Measurements from ENCODE around the gene CD3G.

Gene CD3G

DNA sequence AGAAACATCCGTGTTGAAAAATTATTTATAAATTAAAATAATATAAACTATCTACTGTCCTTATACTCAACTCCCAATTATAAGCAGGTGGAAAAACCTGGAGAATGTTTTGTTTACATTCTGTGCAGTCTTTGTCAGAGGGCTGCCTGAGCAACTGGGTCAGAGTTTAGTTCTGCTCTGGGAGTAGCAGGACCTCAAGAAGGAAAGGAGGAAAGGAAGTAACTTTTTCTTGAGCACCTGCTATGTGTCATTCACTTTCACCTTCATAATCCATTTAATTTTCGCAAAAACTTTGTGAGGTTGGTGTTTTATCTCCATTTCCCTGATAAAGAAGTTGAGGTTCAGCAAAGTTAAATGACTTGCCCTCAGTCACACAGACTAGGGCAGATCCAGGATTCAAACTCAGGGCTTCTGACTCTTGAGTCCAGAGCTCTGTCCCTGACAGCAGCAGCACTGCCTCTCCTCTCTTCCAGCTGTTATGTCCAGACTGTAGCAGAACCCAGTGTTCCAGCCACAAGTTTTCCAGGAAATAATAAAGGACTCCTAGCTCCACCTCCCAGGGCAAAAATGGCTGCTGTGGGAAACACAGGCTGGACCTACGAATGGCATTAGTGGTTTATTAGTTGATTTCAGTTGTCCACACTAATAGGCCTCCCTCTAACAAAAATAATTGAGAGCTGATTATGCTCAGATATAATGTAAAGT, 33.2 kb upstream of the CD3G start:
- Histone ChIP-seq H3K79me2 (ENCODE audit: insufficient read depth, low read length) (peaks cover 83% of the 10 kb centered on the region), H3K9me3 (ENCODE audit: insufficient read depth, low read length, severe bottlenecking) (no peaks in the 10 kb centered on the region), H3K27me3 (ENCODE audit: insufficient read depth, low read length, poor library complexity) (no peaks in the 10 kb centered on the region), H3K36me3 (ENCODE audit: insufficient read depth, low read length) (peaks cover 88% of the 10 kb centered on the region), H3K4me3 (ENCODE audit: low read depth in 1 of 2, low read length in 2 of 2) (no peak overlapping the region), H3K9ac (ENCODE audit: low read depth, low read length) (peak overlapping the region; percentile 22; the same call in 1 of the 2 replicates), H2AFZ (ENCODE audit: low read depth, low read length) (no peak overlapping the region), H3K27ac (ENCODE audit: low read length) (peak overlapping the region; percentile 62), H4K20me1 (ENCODE audit: insufficient read depth, low read length) (no peaks in the 10 kb centered on the region), H3K4me1 (ENCODE audit: insufficient read depth, low read length) (peaks cover 96% of the 10 kb centered on the region), H3K4me2 (ENCODE audit: insufficient read depth, low read length) (peak overlapping the region; percentile 23; the same call in 1 of the 2 replicates)
- TF ChIP-seq, protein P1, sequence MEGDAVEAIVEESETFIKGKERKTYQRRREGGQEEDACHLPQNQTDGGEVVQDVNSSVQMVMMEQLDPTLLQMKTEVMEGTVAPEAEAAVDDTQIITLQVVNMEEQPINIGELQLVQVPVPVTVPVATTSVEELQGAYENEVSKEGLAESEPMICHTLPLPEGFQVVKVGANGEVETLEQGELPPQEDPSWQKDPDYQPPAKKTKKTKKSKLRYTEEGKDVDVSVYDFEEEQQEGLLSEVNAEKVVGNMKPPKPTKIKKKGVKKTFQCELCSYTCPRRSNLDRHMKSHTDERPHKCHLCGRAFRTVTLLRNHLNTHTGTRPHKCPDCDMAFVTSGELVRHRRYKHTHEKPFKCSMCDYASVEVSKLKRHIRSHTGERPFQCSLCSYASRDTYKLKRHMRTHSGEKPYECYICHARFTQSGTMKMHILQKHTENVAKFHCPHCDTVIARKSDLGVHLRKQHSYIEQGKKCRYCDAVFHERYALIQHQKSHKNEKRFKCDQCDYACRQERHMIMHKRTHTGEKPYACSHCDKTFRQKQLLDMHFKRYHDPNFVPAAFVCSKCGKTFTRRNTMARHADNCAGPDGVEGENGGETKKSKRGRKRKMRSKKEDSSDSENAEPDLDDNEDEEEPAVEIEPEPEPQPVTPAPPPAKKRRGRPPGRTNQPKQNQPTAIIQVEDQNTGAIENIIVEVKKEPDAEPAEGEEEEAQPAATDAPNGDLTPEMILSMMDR (IDR thresholded peaks at IDR 0.05; ENCODE audit: borderline replicate concordance, extremely low read depth, low read length, poor library complexity, severe bottlenecking): no peak
- no peak for TF ChIP-seq EZH2 (IDR thresholded peaks at IDR 0.05; ENCODE audit: borderline replicate concordance, low read depth, low read length, severe bottlenecking)
- DNase-seq: no peak
- no peak for ATAC-seq (ENCODE audit: insufficient read depth, low read depth)

DNA sequence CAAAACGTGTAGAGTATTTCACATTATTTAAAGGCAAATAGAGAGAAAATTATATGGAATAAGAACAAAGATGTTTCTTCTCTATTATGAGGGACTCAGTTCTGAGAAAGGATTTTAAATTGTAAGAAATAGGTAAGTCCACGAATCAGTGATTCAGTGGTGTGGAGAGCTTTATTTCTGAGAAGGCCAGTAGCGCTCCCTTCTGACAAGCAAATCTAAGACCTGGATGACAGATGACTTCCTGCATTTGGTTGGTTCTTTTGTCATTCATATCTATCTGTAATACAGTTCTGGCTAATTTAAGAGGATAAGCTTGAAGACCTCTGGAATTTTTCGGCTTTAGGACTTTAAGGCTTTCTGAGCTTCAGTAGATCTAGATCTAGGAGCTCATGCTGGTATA, 32.6 kb upstream of the CD3G start:
- Histone ChIP-seq H2AFZ (ENCODE audit: low read depth, low read length) (no peak overlapping the region), H3K79me2 (ENCODE audit: insufficient read depth, low read length) (peaks cover 77% of the 10 kb centered on the region), H4K20me1 (ENCODE audit: insufficient read depth, low read length) (no peaks in the 10 kb centered on the region), H3K9ac (ENCODE audit: low read depth, low read length) (peak overlapping the region; percentile 22; the same call in 1 of the 2 replicates), H3K27ac (ENCODE audit: low read length) (peak overlapping the region; percentile 57), H3K4me1 (ENCODE audit: insufficient read depth, low read length) (peaks cover 96% of the 10 kb centered on the region), H3K4me2 (ENCODE audit: insufficient read depth, low read length) (no peak overlapping the region), H3K27me3 (ENCODE audit: insufficient read depth, low read length, poor library complexity) (no peaks in the 10 kb centered on the region), H3K9me3 (ENCODE audit: insufficient read depth, low read length, severe bottlenecking) (no peaks in the 10 kb centered on the region), H3K36me3 (ENCODE audit: insufficient read depth, low read length) (peaks cover 84% of the 10 kb centered on the region), H3K4me3 (ENCODE audit: low read depth in 1 of 2, low read length in 2 of 2) (no peak overlapping the region)
- DNase-seq: no peak
- ATAC-seq (ENCODE audit: insufficient read depth, low read depth): no peak
- no peak for TF ChIP-seq EZH2 (IDR thresholded peaks at IDR 0.05; ENCODE audit: borderline replicate concordance, low read depth, low read length, severe bottlenecking)
- TF ChIP-seq, protein P1 (IDR thresholded peaks at IDR 0.05; ENCODE audit: borderline replicate concordance, extremely low read depth, low read length, poor library complexity, severe bottlenecking): peak; percentile 24

DNA sequence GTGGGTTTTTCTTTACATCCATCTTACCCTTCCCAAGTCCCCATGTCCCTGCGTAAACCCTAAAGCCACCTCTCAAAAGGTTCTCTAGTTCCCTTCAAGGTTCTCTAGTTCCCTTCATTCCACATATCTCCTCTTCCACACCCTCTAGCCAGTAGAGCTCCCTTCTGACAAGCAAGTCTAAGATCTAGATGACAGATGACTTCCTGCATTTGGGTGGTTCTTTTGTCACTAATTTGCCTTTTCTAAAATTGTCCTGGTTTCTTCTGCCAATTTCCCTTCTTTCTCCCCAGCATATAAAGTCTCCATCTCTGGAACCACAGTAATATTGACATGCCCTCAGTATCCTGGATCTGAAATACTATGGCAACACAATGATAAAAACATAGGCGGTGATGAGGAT, 31.8 kb upstream of the CD3G start:
- Histone ChIP-seq H3K36me3 (ENCODE audit: insufficient read depth, low read length) (peaks cover 78% of the 10 kb centered on the region), H2AFZ (ENCODE audit: low read depth, low read length) (no peak overlapping the region), H3K79me2 (ENCODE audit: insufficient read depth, low read length) (peaks cover 69% of the 10 kb centered on the region), H3K4me2 (ENCODE audit: insufficient read depth, low read length) (0 out of 2 replicates have a peak overlapping the region, but pooled peaks have one; percentile 2), H3K27me3 (ENCODE audit: insufficient read depth, low read length, poor library complexity) (no peaks in the 10 kb centered on the region), H3K9ac (ENCODE audit: low read depth, low read length) (0 out of 2 replicates have a peak overlapping the region, but pooled peaks have one; percentile 8), H3K4me1 (ENCODE audit: insufficient read depth, low read length) (peaks cover 95% of the 10 kb centered on the region), H4K20me1 (ENCODE audit: insufficient read depth, low read length) (no peaks in the 10 kb centered on the region), H3K4me3 (ENCODE audit: low read depth in 1 of 2, low read length in 2 of 2) (no peak overlapping the region), H3K27ac (ENCODE audit: low read length) (peak overlapping the region; percentile 57), H3K9me3 (ENCODE audit: insufficient read depth, low read length, severe bottlenecking) (no peaks in the 10 kb centered on the region)
- TF ChIP-seq, protein P1 (IDR thresholded peaks at IDR 0.05; ENCODE audit: borderline replicate concordance, extremely low read depth, low read length, poor library complexity, severe bottlenecking): no peak
- no peak for TF ChIP-seq EZH2 (IDR thresholded peaks at IDR 0.05; ENCODE audit: borderline replicate concordance, low read depth, low read length, severe bottlenecking)
- no peak for DNase-seq
- ATAC-seq (ENCODE audit: insufficient read depth, low read depth): no peak

All from DND-41 (cell line).